HG02852 (cell line): ENCODE measurements around the gene NDUFS6.
A peak's percentile ranks its signal among the peaks of the same experiment; 100 is the strongest.
"Not testable (repeated sequence)": the region's sequence is repeated elsewhere in the genome, so short reads cannot be mapped to it uniquely, and the experiment has no call there.

ENCODE experiments used
- ATAC-seq: cut with Tn5 transposase; IDR thresholded peaks from one replicate; pipeline ENCODE4 v1.9.1; 2021; ENCODE audit warnings: mild to moderate bottlenecking, moderate library complexity; ENCODE audit not compliant: unreplicated experiment

The NDUFS6 gene

DNA sequence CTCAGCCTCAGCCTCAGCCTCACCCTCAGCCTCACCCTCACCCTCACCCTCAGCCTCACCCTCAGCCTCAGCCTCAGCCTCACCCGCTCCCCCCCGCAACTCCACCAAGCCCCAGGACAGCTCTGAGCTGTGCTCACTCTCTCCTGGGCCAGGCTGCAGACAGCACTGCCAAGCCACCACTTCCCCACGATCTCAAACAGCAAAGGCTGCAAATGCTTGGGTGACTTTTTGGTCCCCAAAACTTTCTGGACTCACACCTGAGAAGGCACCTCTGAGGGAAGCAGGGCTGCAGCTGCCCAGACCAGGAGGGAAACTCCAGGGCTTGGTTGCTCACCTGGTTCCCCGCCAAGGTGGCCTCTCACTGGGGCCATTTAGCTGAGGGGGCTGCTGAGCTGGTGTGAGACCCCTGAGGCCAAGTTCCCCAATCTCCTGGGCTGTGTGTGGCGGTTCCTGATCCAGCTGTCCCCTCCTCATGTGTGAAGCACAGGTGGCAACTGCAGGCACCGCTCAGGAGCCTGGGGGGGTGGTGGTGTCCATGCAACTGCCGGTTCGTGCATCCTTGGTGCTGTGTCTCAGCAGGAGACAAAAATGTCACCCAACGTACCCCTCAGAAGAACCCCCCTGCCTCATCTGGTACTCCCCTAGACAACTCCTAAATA is 19.4 kb upstream of the NDUFS6 start:
- no peak for ATAC-seq

GRCh38 chr5:1782385-1783215 is 18.6 kb upstream of the NDUFS6 start:
- peak; percentile 24 for ATAC-seq

DNA sequence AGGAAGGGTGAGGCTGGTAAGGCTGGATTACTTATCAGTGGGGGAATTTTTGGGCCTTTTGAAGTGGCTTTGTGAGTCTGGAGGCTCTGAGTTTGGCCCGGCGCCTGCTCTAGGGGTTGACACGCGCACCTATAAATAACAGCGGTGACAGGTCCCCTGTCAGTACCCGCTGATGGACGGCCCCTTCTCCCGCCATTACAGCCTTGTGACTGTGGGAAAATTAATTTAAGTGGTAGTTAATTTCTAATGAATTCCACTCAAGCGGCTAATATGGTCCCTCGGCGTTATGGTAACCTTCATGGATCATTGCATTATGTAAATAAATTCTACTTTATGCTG is 18.0 kb upstream of the NDUFS6 start:
- ATAC-seq: peak; percentile 84

GRCh38 chr5:1784197-1785050 is 16.8 kb upstream of the NDUFS6 start:
- no peak for ATAC-seq

DNA sequence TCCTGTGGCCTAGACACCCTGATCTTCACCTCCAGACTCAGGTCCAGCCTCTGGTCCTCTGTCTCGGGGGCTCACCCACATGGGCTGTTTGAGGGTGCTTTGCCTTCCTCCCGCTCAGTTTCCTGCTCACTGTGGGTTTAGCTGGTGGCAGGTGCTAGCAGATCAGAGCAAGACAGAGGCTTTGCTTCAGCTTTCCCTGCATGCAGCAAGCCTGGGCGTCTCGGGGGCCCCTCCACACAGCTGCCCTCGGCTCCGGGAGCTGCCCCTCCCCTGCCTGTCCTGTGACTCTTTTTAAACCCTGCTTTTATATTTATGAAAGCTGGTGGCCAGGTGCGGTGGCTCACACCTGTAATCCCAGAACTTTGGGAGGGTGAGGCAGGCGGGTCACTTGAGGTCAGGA is 16.1 kb upstream of the NDUFS6 start:
- ATAC-seq: no peak

- ATAC-seq: no peak
Measured at GRCh38 chr5:1785984-1786383, 15.2 kb upstream of the NDUFS6 start.

GRCh38 chr5:1786621-1787471 is 14.4 kb upstream of the NDUFS6 start:
- no peak for ATAC-seq

- ATAC-seq: no peak
Measured at GRCh38 chr5:1787472-1788047, 13.6 kb upstream of the NDUFS6 start.

DNA sequence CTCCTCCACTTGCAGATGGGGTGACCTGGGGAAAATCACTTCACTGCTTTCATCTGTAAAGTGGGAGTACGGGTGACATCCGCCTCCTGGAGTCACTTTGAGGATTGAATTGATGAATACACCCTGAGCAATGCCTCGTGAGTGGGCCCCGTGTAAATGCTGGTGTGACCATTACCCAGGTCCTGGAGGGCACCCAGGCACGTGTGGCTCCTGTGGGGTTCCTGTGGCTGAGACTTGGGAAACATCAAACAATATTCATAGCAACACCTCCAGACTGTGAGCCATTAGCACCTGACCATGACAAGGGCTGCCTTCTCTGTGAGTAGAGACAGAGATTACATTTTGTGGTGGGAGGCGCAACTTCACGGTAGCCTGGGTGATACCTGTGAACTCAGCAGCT is 13.0 kb upstream of the NDUFS6 start:
- ATAC-seq: no peak

DNA sequence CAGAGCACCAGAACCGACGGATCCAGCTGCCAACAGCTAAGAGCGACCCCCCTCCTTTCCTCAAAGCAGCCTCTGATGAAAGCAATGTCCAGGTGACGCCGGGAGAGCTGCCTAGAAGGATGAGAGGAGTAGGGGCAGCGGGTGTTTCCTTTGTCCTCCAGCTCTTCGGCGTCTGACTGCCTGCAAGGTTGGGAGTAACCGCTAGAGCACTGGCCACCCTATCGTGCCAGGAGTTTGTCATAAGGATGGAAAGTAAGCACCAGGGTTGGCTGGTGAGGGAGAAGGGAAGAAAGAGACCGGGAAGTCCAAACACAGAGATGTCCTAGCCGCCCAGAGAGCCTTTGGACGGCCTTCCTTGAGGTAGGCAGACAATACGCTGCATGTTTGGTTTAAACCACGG is 12.4 kb upstream of the NDUFS6 start:
- ATAC-seq: no peak

DNA sequence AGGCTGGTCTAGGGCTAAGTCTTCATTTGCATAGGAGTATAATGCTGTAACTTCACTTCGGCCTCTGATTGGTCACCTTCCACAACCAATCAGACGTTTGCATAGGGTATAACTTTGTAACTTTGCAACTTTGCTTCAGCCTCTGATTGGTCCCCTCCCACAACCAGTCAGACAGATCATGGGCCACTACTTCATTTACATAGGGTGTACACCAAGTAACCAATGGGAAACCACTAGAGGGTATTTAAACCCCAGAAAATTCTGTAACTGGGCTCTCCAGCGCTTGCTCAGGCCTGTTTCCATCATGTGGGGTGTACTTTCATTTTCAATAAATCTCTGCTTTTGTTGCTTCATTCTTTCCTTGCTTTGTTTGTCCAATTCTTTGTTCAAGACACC is 11.8 kb upstream of the NDUFS6 start:
- ATAC-seq: not testable (repeated sequence)

DNA sequence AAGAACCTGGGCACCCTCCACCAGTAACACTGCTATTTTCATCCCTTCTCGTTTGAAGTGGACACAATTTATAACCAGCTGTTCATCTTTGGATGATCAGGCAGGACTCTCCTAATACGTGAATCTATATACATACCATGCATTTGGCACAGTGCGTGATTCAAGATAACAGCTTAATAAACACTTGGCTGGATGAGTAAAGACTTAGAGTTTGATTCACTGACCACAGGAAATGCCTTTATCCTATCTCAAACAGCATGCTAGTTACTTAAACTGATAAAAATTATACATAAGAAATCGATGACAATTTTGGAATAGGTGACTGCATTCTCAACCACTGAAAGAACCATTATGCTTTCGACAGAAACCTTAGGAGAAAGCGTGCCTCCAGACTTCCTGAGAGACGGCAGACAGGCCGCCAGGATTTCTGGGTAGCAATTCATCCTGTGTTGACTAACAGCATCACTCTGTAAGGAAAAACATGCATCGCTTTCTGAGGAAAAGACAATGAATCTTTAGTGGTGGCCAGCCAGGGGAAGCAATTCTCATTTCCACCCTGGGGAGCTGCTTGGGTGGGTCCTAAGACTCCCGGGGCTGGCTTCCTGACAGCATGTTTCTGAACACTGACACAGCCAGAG is 11.3 kb upstream of the NDUFS6 start:
- ATAC-seq: no peak

DNA sequence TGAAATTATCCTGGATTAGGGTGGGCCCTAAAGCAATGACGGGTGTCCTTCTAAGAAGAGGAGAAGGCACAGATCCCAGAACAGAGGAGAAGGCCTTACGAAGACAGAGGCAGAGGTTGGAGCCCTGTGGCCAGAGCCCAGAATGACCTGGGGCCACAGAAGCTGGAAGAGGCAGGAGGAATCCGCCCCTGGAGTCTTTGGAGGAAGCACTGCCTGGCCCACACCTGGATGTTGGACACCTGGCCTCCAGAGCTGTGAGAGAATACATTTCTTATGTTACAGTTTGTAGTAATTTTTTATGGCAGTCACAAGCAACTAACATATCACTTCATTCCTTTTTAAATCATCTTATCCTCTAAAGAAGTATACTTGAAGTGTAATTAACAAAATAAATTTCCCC is 10.0 kb upstream of the NDUFS6 start:
- ATAC-seq: no peak

DNA sequence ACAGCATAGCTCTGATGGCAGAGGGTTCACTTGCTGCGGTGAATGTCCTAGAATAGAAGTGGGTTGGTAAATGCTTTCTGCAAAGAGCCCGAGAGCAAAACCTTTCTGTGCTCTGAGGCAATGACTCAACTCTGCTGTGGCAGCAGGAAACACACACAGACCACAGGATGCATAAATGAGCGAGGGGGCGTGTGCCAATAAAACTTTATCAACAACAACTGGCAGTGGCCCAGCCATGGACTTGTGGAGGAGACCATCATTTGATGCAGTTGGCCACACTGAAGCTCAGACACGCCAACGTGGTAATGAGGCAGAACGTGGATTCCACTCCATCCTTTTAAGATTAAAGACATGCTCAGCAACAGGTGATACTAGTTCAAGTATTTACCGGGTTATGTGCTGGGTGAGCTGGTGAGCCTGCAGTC is 8.4 kb upstream of the NDUFS6 start:
- peak; percentile 96 for ATAC-seq

GRCh38 chr5:1793301-1793740 is 7.9 kb upstream of the NDUFS6 start:
- ATAC-seq: no peak

DNA sequence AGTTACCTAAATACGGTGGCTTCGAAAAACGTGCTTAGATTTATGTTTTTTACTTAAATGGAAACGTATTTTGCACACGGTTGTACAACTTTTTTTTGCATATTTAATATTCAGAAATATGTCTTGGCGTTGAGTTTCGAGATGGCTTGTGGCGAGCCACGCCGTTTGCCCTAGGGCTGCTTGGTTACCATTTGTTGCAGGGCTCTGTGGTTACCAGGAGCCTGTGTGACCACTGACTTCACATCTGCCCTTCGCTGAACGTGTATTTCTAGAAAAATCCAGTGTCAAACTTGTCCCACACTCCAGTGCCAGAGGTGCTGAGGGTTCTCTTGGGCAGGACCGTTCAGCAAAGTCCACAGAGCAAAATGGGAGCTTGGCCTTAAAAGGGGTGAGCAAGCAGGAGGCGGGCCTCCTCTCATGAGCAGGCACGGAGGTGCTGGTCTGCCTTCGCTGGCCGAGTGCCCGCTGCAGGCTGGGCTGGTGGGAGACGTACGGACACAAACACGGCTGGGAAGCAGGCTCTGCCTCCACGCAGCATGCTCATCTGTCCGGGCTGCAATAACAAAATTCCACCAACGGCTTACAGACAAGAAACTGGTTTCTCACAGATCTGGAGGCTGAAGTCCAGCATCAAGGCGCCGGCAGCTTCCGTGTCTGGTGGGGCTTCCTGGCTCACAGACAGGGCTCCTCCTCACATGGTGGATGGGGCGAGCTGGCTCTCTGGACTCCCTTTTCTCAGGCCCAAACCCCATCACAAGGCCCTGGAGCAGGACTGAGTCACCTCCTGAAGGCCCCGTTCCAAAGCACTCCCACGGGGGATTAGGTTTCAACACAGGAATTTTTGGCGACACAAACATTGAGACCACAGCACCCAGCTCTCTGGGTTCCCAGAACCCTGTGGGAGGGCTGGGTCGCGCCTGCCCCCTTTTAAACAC is 7.0 kb upstream of the NDUFS6 start:
- no peak for ATAC-seq

DNA sequence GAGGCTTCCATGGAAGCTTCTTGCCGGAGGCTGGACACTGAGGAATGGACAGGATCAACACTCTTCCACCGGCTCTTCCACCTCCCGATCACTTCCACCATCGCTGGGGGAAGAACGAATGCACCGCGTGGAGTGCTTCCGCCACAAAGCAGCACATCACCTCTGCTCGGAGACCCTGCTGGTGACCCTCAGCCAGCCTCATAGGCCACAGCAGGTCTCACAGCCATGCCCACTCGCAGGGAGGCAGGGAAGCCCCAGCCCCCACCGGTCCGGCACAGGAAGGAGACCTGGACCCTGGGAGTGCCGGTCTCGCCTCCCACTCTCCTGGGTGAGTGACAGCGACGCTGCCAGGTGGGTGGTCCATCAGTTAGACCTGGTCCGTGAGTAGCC is 6.3 kb upstream of the NDUFS6 start:
- ATAC-seq: no peak

DNA sequence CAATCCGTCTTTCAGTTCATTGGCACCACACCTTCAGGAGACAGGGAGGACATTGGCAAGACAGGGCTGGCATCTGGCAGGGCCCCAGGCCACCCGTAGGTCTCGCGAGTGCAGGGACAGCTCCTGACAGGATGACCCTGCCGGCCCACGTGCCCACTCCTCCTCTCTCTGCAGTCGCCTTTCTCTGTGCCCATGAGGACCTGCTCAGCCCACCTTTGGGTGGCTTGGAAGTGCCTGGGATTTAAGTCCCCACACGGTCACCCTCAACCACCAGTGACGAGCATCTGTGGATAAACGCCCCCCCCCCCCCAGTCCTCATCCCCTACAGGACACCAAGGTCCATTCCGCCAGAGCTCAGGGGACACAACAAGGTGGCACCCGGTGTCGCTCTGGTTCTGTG is 5.7 kb upstream of the NDUFS6 start:
- no peak for ATAC-seq

DNA sequence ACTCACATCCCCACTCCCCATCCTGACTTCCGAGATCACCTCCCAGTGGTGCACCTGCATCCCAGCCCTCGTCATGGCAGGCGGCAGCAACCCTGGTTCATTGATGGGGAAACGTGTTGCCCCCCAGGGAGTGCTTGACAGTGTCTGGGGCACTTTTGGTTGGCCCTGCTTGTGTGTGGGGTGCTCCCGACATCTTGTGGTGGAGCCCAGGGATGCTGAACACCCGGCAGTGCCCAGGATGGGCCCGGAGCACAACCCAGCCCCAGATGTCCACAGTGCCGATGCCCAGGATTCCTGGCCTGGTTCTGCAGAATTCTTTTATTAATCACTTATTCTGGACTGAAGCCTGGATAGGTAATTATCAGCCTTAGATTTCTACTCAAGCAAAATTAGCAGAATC is 5.3 kb upstream of the NDUFS6 start:
- no peak for ATAC-seq
